NCI-H187 treated with DMSO at 0.1 percent for 48 hours (cell line): ENCODE results near the gene NEK1.
A peak's percentile ranks its signal among the peaks of the same experiment; 100 is the strongest.

Experiments used
- DNase-seq: peaks from one replicate; lab custom pipeline; 2025; lab: John Stamatoyannopoulos, UW

Gene NEK1

GRCh38 chr4:169417629-169418282 lies 194.6 kb downstream of the NEK1 start:
- no peak for DNase-seq

GRCh38 chr4:169416997-169417396 lies 195.4 kb downstream of the NEK1 start:
- no peak for DNase-seq

GRCh38 chr4:169416461-169416860 lies 195.9 kb downstream of the NEK1 start:
- no peak for DNase-seq

- no peak for DNase-seq
These were observed 197.5 kb downstream of the NEK1 start for GRCh38 chr4:169414913-169415312.

- DNase-seq, result no peak
These were observed 200.3 kb downstream of the NEK1 start for GRCh38 chr4:169412046-169412445.

GRCh38 chr4:169410839-169411770 lies 201.3 kb downstream of the NEK1 start:
- DNase-seq, result no peak

GRCh38 chr4:169407217-169407845 lies 205.1 kb downstream of the NEK1 start:
- DNase-seq, result no peak

- no peak for DNase-seq
These were observed 207.4 kb downstream of the NEK1 start for GRCh38 chr4:169404960-169405359.

GRCh38 chr4:169400832-169401231 lies 211.6 kb downstream of the NEK1 start:
- no peak for DNase-seq

GRCh38 chr4:169399976-169400767 lies 212.2 kb downstream of the NEK1 start:
- no peak for DNase-seq

GRCh38 chr4:169398316-169398715 lies 214.1 kb downstream of the NEK1 start:
- DNase-seq, result no peak

- peak; percentile 68 for DNase-seq
These were observed 214.6 kb downstream of the NEK1 start for GRCh38 chr4:169397762-169398161.

- DNase-seq, result no peak
These were observed 227.0 kb downstream of the NEK1 start for GRCh38 chr4:169385376-169385775.

GRCh38 chr4:169384779-169385178 lies 227.6 kb downstream of the NEK1 start:
- DNase-seq, result no peak

GRCh38 chr4:169383724-169384123 lies 228.7 kb downstream of the NEK1 start:
- DNase-seq, result no peak

GRCh38 chr4:169379688-169380087 lies 232.7 kb downstream of the NEK1 start:
- DNase-seq, result no peak

GRCh38 chr4:169377367-169377766 lies 235.0 kb downstream of the NEK1 start:
- DNase-seq, result no peak

- no peak for DNase-seq
These were observed 236.0 kb downstream of the NEK1 start for GRCh38 chr4:169376421-169376820.

GRCh38 chr4:169372791-169373190 lies 239.6 kb downstream of the NEK1 start:
- no peak for DNase-seq

GRCh38 chr4:169369634-169370033 lies 242.7 kb downstream of the NEK1 start:
- DNase-seq, result no peak

- DNase-seq, result no peak
These were observed 244.6 kb downstream of the NEK1 start for GRCh38 chr4:169367826-169368225.

GRCh38 chr4:169366821-169367220 lies 245.6 kb downstream of the NEK1 start:
- DNase-seq, result no peak
